ENCODE measurements around the gene RPS6KA5.

Gene RPS6KA5

DNA sequence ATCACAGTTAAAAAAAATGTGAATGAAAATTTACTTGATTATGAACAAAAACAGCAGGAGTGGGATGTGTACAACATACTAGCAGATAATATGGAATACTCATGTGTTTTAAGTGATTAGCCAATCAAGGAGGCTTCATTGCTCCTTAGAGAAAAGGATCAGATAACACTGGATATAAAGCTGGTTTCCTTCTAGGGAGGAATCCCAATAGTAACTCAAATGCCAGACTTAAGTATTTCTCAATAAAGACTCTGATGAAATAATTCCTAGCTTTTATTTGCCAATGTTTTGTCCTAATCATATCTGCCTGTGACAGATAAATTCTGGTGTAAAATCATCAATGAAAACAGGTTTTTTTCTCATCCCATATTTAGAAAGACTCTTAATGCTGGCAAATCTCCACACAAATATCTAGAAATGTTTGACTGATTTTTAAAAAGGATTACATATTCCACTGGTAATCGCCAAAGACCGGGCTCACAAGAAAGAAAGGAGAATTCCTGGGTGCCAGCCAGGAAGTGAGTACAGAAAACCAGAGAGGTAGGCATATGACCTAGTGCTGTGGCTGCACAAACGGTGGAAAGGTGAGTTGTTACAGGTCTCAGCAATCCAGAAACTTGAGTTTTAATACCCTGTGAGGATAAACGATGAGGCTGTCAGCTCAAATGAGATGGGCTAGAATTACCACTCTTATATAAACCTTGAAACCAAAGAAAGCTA lies 135.7 kb downstream of the RPS6KA5 start:
- no peak for DNase-seq

DNA sequence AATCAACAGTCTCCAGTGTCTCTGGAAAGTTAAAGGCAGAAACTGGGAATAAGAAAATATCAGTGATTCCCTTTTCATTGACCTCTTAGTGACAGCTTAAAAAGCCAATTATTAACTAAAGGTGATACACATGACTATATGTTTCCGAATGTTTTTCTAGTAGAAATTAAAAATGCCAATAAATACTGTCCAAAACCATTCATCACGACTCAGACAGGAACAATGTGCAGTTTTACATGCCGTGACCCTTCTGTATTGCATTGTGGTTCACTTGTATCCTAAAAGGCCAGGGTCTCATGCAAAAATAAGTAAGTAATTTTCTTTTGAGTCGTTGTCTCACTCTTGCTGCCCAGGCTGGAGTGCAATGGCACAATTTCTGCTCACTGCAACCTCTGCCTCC lies 138.3 kb downstream of the RPS6KA5 start:
- no peak for DNase-seq

DNA sequence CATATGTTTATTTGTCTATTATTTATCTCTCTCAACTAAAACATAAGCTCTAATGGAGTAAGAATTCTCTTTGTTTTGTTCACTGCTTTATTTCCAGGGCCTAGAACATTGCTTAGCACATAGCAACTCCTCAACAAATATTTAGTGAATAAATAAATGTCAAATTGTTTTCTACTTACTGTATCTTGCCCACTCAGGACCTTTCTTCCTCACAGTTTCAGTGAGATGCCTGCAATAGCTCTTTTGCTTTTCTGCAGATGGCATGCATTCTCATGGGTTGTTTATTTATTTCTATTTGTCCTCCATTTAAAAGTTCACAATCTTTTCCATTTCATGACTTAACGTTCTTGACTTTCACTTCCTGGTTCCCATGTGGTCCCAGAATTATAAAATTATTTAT lies 149.3 kb downstream of the RPS6KA5 start:
- no peak for DNase-seq

DNA sequence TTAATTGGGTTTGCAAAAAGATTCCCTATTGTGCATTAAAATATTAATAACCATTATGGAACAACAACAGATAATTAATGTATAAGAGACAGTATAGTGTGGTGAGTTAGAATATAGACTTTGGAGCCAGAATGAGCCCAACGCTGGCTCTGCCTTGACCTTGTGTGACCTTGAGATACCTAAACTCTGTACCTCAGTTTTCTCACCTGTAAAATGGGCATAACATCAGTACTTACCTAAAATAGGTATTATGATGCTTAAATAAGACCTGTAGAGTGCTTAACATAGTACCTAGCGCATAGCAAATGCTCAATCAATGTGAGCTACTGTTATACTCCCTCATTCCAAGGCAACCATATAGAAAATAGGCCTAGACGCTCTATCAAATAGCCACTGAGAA lies 153.3 kb downstream of the RPS6KA5 start:
- no peak for DNase-seq

DNA sequence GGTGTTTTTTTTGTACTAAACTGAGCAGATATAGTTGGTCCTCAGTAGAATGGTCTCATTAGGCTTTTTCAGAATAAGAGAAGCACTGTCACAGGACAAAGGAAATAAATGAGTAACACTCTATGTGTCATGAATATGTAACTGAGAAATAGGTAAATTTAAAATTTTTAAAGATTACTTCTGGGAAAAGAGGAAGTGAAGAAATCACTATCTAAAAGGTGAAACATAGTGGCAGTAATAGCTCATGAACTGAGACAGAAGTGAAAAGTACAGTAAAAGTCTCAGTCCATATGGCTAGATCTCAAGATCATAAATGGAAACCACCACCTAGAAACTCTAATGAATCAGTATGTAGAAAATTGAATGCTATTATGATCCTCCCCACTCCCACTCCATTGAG lies 154.9 kb downstream of the RPS6KA5 start:
- no peak for DNase-seq

DNA sequence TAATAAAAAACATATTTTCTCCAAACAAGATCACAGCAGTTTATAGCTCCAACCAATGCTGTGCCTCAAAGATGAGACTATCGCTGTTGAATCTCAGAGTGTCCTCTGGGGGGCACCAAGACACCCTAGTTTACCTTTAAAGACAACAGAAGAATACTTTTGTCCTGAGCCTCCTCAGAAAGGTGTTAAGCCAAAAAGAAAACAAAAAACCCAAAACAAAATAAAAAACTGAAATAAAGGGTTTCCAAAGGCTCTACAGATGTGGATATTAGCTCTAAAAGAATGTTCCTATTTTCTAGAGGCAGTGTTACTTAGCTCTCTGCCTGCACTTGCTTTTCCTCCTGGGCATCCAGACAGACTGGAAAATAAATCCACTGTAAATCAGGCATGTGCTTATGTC lies 157.3 kb downstream of the RPS6KA5 start:
- peak; percentile 25 for DNase-seq

DNA sequence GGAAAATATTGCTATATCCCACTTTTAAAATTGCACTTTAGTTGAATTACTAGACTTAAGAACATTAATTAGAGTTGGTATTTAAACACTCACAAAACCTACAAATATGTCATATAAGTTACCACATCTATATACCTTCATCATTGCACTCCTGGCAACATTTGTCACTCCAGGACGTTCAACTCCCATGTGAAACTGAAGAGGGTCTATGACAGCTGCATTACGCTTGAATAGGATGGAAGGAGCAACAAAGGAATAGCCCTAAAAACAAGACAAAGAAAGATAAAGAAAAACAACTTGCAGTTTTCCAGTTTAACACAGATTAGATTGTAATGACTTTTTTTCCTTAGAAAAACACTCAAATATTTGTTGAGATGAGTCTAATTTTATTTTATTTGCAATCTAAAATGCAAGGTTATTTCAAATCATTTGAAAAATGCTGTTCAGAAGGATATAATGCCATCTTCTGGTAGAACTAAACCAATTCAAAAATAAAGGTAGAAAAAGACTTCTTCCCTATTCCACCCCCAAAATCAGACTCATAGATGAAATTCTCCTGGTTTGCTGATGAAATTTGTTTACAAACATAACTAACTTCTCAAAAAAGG lies 159.9 kb downstream of the RPS6KA5 start:
- DNase-seq = peak; percentile 26

DNA sequence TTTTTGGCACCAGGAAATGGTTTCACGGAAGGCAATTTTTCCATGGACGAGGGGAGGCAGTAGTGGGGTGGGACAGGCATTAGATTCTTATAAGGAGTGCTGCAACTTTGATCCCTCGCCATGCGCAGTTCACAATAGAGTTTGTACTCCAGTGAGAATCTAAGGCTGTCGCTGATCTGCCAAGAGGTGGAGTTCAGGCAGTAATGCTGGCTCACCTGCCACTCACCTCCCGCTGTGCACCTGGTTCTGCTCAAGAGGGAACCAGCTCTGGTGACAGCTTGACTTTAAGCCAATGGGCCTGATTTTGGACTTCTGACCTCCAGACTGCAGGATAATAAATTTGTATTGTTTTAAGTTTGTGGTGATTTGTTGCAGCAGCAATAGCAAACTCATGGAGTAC lies 163.4 kb downstream of the RPS6KA5 start:
- DNase-seq = no peak

DNA sequence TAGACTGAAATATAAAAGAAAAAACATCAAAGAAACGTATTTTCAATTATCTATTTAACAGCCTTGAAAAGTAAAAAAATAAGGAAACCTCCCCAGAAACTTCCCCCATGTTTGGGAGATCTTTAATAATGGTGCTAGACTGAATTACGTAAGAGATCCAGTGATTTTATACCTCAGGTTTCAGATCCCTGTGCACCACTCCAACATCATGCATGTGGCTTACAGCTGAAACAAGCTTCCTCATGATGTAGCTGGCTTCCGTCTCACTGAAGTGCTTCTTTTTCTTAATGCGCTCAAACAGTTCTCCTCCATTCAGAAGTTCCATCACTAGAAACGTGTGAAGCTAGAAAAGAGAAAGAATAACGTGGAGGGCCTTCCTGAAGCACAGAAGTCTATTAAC lies 166.2 kb downstream of the RPS6KA5 start:
- no peak for DNase-seq

DNA sequence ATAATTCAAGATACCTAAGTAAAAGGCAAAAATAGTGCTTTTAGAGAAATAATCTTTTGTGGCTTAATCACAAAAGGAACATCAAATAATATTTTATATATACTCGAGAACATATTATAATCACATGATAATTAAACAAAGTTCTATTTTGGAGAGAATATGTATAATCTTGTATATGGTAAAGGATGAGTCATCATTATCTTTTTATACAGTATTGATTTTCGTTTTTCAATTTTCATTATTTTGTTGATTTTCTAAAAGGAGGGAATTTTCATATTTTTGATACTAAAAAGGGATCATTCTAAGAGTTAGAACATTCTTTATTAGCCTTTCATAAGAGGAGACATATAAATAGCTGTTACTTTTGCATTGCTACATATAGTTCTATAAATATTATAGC lies 166.9 kb downstream of the RPS6KA5 start:
- DNase-seq = no peak

DNA sequence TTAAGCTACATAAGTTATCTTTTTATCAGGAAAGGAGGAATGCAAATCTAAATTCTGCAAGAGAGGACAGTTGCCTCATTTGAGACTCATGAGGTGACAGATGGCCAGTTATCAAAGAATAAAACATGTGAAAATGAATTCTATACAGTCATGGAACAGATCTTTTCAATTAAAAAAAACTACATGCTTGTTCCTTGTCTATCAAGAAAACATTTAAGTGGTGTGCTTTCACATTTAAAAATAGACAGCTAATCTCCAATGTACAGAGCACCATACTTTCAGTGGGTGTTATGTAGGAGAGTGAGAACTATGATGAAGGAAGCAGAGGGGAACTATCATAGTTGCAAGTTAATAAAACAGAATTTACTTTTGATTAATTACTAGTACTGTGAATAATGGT lies 167.5 kb downstream of the RPS6KA5 start:
- no peak for DNase-seq

DNA sequence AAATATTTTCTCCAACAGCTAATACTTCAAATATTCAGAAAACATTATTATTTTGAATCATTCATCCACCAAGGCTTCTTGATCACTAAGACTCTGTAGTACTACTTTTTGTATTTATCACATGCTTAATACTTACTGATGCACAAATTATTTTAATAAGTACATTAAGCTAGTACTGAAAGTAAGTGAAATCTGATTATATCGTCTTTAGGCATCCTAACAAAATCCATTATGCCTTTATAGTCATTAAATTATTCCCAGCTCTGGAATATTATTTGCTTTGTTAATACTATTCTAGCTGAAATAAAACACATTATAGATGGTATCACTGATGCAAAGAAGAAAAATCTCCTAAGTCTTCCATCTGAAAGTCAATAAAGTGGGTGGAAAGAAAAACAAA lies 169.1 kb downstream of the RPS6KA5 start:
- DNase-seq = no peak

DNA sequence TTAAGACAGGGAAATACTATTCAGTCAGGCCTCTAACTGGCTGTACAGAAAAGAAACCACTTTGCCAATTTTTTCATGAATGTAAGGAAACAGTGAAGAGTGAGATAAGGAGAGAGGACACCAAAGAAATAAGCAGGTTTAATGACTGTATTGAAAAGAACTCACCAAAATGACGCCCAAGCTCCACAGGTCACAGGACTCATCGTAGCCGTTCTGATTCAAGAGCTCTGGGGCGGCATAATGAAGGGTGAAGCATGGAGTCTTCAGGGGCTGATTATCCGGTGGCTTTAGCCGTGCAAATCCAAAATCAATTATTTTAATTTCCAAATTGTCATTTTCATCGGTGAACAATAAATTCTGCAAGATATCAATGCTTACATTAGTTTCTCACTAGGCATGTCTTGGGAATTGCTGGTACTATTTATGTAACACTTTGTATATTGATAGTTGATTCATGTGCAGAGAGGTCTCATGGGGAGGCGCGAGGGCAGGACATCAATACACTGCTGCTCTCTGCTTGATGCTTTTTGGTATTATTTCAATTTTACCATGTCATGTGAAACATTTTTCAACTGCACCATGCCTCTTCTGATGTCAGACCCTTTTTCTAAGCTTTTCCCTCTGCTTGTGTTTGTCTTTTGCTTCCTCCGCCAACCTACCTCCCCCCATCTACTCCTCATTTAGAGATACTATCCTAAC lies 170.0 kb downstream of the RPS6KA5 start:
- DNase-seq = no peak

DNA sequence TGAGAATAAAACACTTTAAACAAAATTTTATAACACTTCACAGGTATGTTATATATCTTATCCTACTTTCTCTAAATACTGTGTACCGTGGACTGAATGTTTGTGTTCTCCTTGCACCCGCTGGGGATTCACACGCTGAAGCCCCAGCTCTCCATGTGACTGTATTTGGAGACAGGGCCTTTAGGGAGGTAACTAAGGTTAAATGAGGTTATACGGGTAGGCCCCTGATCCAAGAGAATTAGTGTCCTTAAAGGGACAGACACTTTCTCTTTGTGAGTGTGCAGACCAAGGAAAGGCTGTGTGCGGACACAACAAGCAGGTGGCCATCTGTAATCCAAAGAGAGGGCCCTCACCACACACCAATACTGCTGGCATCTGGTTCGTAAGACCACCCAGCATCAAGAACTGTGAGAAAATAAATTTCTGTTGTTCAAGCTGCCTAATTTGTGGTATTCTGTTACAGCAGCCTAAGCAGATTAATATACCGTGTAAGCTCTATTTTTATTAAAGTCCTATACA lies 174.1 kb downstream of the RPS6KA5 start:
- DNase-seq = peak; percentile 79

DNA sequence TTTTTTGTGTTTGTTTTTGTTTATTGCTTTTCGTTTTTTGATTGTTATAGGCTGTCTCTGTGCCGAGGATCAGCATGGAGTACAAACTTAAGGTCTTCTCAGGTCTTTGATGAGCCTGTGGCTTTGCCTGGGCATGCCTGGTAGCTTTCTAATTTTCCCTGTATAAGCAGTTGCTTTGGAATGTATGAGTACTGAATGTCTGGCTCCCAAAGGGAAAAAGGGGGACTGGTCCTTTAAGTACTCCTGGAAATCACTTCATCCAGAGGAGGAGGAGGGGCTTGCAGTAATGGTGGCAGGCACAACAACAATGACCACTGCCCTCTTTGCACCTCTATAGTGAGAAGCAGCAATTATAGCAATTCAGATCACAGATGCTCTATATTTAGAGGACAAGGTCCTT lies 176.7 kb downstream of the RPS6KA5 start:
- DNase-seq = no peak

DNA sequence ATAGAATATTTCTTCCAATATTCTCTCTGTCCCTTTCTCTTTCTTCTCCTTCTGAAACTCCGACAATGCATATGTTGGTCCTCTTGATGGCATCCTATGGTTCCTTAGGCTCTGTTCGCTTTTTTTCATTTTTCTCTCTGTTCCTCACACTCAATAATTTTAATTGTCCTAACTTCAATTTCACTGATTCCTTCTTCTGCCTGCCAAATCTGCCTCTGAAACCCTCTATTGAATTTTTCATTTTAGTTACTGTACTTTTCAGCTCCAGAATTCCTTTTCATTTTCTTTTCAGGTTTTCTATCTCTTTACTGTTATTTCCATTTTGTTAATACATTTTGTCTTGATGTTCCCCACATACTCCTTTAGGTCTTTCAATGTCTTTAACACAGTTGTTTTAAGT lies 177.2 kb downstream of the RPS6KA5 start:
- DNase-seq = no peak

DNA sequence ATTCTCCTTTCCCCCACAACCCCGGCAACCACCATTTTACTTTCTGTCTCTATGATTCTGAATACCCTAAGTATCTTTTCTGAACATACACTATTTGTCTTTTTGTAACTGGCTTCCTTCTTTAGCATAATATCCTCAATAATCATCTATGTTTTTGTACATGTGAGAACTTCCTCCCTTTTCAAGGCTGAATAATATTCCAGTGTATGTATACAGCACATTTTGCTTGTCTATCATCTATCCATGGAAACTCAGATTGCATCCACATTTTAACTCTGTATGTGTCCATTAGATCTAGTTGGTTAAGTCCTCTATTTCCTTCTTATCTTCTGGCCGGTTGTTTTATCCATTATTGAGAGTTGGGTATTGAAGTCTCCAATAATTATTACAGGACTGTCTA lies 180.2 kb downstream of the RPS6KA5 start:
- DNase-seq = no peak

DNA sequence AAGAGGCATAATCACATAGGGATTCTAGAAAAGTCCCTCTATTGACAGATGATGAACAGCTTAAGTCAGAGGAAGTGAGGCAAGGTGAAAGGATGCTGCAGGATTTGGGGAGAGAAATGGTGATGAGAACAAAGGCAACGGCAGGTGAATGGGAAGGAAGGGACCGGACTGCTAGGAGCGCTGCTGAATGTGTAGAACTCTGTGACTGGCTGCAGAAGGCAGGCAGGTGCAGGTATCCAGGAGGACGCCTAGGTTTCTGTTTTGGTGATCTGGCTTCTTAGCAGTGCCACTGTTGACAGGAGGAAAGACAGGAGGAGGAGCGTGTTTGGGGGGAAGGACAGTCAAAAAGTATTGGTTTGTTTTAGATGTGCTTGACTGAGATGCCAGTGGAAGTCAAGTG lies 185.8 kb downstream of the RPS6KA5 start:
- no peak for DNase-seq

DNA sequence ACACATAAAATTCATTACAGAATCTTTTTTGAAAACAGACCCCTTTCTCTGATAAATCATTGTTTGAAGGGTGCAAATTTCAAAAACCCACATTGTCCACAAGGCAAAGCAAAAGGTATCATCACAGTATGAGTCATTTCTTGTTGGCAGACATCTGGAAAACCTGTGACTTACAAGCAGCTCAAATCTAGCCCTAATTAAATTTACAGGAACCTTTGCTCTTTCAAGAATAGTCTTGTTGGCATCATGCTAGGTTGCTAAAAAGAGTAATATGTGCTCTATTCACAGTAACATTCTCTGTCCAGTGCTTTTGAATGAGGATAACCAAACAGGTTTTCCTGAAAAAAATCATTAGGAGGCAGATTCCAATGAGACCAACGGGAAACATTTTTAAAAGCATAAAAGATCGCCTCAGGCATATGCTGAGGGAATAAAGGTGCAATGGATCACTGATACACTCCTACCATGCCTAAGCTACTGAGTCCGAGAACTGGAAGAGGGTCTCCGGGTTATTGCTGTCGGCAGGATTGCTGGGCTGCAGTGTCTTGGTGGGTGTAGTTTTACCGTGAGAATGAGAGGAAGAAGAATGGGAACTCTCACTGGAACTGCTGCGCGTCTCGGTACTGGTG lies 188.7 kb downstream of the RPS6KA5 start:
- DNase-seq = no peak

DNA sequence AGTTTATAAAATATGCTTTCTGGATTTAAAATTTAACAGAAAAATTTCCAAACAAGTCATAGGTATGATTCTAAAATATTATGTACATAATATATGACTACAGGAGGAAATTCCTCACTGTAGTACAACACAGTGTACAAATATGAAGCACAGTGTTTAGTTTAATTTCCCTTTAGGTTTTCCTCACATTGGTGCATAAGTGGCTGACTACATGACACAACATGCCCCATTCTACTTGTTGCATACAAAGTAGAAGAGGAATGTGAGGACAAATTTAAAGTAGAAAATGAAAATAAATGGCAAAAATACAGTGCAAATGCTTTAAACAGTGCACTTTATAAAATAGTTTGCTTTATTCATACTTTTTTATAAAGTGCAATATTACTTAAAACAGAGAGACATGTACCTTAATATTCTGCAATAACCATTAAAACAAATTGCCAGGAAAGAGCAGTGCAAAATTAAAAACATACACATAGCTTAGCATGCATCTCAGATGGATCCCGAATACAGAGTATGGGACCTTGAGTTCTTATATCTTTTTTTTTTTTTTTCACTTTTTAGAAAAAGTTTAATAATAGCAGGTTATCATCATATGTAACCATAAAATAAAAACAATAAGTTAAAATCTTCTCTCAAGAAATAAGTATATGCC lies 189.4 kb downstream of the RPS6KA5 start:
- no peak for DNase-seq

DNA sequence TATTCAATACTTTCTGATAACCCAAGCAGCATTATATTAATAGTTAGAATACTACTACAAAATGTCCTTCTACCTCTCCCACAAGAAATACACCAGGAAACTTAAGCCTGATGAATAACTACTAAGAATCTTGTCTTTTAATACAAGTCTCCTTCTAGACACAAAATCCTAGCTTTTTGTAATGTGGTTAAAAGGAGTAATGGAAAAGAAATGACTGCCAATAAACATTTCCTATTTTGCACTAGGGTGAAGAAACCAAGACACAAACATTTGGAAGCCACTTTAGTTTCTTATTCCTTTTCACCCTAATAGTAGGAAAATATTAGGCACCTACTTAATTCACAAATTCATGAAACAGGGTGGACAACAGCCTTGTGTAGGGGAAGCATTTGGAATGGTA lies 192.9 kb downstream of the RPS6KA5 start:
- DNase-seq = no peak

DNA sequence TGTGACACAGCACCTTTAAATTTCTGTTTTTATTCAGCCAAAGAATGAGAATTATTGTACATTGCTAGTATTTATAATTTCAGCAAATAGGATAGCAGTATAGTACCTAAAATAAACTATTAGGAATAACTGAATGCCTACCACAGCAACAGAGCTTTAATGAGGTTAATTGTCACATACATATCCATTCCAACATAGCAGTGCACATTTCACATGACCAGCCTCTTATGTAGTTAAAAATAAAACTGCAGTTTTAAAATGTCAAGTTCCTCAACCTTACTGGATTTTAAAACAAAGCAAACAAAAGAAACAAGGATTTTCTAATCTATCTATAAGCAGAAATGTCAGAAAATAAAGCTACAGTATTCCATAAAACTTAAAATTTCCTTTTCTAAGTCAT lies 193.6 kb downstream of the RPS6KA5 start:
- no peak for DNase-seq

DNA sequence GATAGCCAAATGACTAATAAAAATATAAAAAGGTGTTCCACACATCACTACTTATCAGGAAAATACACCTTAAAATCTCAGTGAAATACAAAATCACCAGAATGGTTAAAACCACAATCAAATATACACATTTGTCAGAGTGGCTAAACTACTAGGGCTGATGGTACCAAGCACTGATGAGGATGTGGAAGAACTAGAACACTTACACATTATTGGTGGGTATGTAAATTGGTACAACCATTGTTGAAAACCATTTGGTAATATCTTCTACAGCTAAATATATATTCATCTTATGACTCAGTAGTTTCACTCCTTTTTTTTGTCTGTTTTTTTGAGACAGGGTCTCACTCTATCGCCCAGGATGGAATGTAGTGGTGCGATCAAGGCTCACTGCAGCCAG lies 195.7 kb downstream of the RPS6KA5 start:
- DNase-seq = no peak
